ENCODE results near the gene SLC7A9. TPM values are rescaled to one million over a fixed set of nuclear protein-coding genes. Genes with fewer than 3 reads are reported as not detected.

SLC7A9 gene
- total RNA-seq, result 0.69 TPM

GRCh38 chr19:32869369-32869965 lies at the start of gene SLC7A9:
Gene SLC7A9 (minus strand): TSS chr19:32869767. CDS start chr19:32868534, 1,233 bp downstream.

Small RNA genes within 50 kb of the gene (small RNA-seq; reads per million reads assigned to genes)
- gene RN7SKP22, result not detected

Other genes with a start within 250 kb of the SLC7A9 start
- 24.9 TPM for gene ANKRD27, start 194.6 kb downstream of the SLC7A9 start, total RNA-seq
- 1.6 TPM for gene RGS9BP, start 193.9 kb downstream of the SLC7A9 start, total RNA-seq
- gene NUDT19, start 177.9 kb downstream of the SLC7A9 start, total RNA-seq, result 8.1 TPM
- 3.2 TPM for gene TDRD12, start 150.0 kb downstream of the SLC7A9 start, total RNA-seq
- 26.8 TPM for gene CEP89, start 102.2 kb upstream of the SLC7A9 start, total RNA-seq
- 1.4 TPM for gene FAAP24, start 102.5 kb upstream of the SLC7A9 start, total RNA-seq
- gene RHPN2, start 195.1 kb upstream of the SLC7A9 start, total RNA-seq, result 5.1 TPM
- 16.1 TPM for gene GPATCH1, start 211.4 kb upstream of the SLC7A9 start, total RNA-seq